Upper lobe of left lung (tissue), 4 donors: Measurements from ENCODE around the gene GSG1L.

ENCODE experiments used
- CTCF ChIP-seq, 6 experiments: fragments of 450-650 bp in 4 of 6; fragments of 200-600 bp in 2 of 6; sonication (generic) in 2 of 6; IDR thresholded peaks; one replicate each; pipeline ENCODE4 v1.5.1; 2016 to 2019; ENCODE audit warnings: antibody characterized with exemption in 6 of 6
- POLR2A ChIP-seq, 4 donors: fragments of 450-650 bp; IDR thresholded peaks; one replicate each; pipeline ENCODE4 v1.5.1; 2016 to 2017; ENCODE audit warnings: antibody characterized with exemption in 4 of 4, mild to moderate bottlenecking in 2 of 4

- TF ChIP-seq POLR2A (IDR thresholded peaks at IDR 0.05) (no peak), CTCF (IDR thresholded peaks at IDR 0.05) (no peak)
Observed at GRCh38 chr16:27869411-27869810, 194.1 kb downstream of the GSG1L start.
